A673 (cell line): ENCODE data around the gene ACSM4.

Source experiments
- CTCF ChIP-seq: fragments of 300-800, 200-600 bp; sonication (generic); conservative IDR thresholded peaks from 2 replicates; pipeline ENCODE4 v1.5.1; 2017; ENCODE audit warnings: low read depth, mild to moderate bottlenecking, antibody characterized with exemption, low read length, moderate library complexity, mixed read lengths
- EZH2 ChIP-seq: fragments of 200-600 bp; sonication (generic); IDR thresholded peaks from 2 replicates; pipeline ENCODE4 v1.6.1; 2017; ENCODE audit warnings: borderline replicate concordance, low read depth, mild to moderate bottlenecking, mixed read lengths, antibody characterized with exemption, low read length; ENCODE audit not compliant: poor library complexity, severe bottlenecking

DNA sequence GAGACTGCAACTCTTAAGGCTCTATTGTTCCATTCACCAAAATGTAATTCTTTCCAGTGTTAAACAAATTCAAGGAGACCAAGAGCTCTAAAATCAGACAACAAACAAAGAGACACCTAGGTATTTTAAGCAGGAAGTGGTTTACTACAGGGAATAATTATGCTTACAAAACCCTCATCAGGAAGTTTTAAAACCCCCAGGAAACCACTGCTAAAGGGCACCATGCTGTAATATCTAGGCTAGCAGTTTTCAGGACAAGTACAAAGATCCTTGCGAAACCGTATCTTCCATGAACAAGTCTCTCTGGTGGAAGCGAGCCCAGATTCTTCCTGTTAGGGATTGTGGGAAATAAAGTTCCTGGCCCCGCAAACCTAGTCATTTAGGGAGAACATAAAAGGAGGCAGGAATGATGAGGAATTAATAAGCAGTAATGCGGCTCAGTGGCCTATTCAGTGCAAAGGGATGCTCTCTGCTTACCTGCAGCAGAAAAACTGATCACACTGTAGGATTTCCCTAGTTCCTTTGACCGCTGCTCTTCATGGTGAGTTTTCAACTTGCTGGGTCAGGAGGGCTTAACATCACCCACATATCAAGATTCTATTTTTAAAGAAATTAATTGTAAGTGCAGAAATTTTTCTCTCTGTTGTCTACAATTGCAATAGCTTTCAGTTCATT is 42.8 kb downstream of the ACSM4 start:
- TF ChIP-seq CTCF (no peak), EZH2 (no peak)
